ENCODE measurements around the gene TLR5. TPM values are rescaled to one million over a fixed set of nuclear protein-coding genes. Genes with fewer than 3 reads are reported as not detected.

TLR5 gene
- polyA plus RNA-seq, 1 of the 3 experiments (the other 2 are of a cell fraction) = not detected

DNA sequence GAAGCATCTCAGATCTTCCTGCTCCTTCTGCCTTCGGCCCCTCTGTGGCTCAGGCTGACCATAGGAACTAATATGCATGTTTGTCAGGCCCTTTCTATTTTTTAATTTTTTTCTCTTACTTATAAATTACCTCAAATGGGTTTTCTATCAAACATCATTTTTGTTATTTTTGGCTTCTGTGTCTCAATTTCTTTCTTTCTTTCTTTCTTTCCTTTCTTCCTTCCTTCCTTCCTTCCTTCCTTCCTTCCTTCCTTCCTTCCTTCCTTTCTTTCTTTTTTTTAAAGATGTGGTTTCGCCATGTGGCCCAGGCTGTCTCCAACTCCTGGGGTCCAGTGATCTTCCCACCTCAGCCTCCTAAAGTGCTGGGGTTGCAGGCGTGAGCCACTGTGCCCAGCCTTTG is 36.2 kb upstream of the TLR5 start (continued):
- TF ChIP-seq FOXM1 (IDR thresholded peaks at IDR 0.05; ENCODE audit: low read depth) (no peak), SMC3 (IDR thresholded peaks at IDR 0.05; ENCODE audit: low read depth, low read length) (no peak), GATA2 (CRISPR knock-in tag; IDR thresholded peaks at IDR 0.05) (no peak), SIN3A (IDR thresholded peaks at IDR 0.05; ENCODE audit: borderline replicate concordance, low read depth, low read length) (no peak), RCOR1 (IDR thresholded peaks at IDR 0.05; ENCODE audit: low read length) (no peak)

DNA sequence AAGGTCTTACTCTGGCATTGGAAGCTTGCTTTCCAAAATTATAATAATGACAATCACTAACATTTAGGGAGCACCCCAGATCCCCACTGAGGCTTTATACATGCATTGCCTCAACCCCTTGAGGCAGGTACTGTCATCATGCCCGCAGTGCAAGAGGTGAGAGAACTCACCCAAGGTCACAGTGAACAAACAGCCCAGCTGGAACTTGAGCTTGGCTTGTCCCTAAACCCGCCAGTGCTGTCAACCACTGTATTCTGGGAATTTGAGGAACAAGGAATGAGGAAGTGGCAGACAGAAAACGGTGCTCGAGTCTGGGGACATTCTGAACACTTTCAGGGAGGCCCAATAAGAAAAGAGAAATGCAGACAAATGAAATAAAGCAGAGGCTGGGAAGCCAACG is 34.6 kb upstream of the TLR5 start:
- Histone ChIP-seq H4K20me1 (ENCODE audit: insufficient read depth) (no peaks in the 10 kb centered on the region), H3K27me3 (ENCODE audit: insufficient read depth) (peaks cover 9% of the 10 kb centered on the region; the same call in 1 of the 2 replicates), H3K4me2 (no peak overlapping the region), H3K4me1 (ENCODE audit: control insufficient read depth in 1 of 2, insufficient read depth in 2 of 2, low read depth in 1 of 2, low read length in 1 of 2) (no peaks in the 10 kb centered on the region), H3K9me3 (no peaks in the 10 kb centered on the region), H3F3A (replicated peaks; ENCODE audit: insufficient read depth) (no peaks in the 10 kb centered on the region), H3K9ac (no peak overlapping the region), H3K4me3 (ENCODE audit: low read depth in 2 of 2, low read length in 1 of 2) (no peak overlapping the region), H3K36me3 (replicated peaks in 1 of 2; ENCODE audit: control insufficient read depth in 1 of 2, insufficient read depth in 2 of 2, low read length in 1 of 2) (no peaks in the 10 kb centered on the region), H3K79me2 (ENCODE audit: insufficient read depth) (no peaks in the 10 kb centered on the region), H3K9me2 (no peaks in the 10 kb centered on the region), H3K27ac (ENCODE audit: low read depth in 2 of 2, low read length in 1 of 2) (no peak overlapping the region), H2AFZ (ENCODE audit: low read depth) (no peak overlapping the region)
- ChIA-PET POLR2A (no interaction called here), CTCF (no interaction called here)
- 13% methylated on average over 5 of the region's 5 CpGs for WGBS (ENCODE audit: low lambda C conversion rate)
- no peak for DNase-seq
- TF ChIP-seq, protein P1, sequence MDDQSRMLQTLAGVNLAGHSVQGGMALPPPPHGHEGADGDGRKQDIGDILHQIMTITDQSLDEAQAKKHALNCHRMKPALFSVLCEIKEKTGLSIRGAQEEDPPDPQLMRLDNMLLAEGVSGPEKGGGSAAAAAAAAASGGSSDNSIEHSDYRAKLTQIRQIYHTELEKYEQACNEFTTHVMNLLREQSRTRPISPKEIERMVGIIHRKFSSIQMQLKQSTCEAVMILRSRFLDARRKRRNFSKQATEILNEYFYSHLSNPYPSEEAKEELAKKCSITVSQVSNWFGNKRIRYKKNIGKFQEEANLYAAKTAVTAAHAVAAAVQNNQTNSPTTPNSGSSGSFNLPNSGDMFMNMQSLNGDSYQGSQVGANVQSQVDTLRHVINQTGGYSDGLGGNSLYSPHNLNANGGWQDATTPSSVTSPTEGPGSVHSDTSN (IDR thresholded peaks at IDR 0.05) = no peak
- TF ChIP-seq, protein P2, sequence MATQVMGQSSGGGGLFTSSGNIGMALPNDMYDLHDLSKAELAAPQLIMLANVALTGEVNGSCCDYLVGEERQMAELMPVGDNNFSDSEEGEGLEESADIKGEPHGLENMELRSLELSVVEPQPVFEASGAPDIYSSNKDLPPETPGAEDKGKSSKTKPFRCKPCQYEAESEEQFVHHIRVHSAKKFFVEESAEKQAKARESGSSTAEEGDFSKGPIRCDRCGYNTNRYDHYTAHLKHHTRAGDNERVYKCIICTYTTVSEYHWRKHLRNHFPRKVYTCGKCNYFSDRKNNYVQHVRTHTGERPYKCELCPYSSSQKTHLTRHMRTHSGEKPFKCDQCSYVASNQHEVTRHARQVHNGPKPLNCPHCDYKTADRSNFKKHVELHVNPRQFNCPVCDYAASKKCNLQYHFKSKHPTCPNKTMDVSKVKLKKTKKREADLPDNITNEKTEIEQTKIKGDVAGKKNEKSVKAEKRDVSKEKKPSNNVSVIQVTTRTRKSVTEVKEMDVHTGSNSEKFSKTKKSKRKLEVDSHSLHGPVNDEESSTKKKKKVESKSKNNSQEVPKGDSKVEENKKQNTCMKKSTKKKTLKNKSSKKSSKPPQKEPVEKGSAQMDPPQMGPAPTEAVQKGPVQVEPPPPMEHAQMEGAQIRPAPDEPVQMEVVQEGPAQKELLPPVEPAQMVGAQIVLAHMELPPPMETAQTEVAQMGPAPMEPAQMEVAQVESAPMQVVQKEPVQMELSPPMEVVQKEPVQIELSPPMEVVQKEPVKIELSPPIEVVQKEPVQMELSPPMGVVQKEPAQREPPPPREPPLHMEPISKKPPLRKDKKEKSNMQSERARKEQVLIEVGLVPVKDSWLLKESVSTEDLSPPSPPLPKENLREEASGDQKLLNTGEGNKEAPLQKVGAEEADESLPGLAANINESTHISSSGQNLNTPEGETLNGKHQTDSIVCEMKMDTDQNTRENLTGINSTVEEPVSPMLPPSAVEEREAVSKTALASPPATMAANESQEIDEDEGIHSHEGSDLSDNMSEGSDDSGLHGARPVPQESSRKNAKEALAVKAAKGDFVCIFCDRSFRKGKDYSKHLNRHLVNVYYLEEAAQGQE (IDR thresholded peaks at IDR 0.05; ENCODE audit: low read depth, low read length) = no peak
- TF ChIP-seq SIN3A (IDR thresholded peaks at IDR 0.05; ENCODE audit: borderline replicate concordance, low read depth, low read length) = no peak
- TF ChIP-seq POLR2AphosphoS5 (IDR thresholded peaks at IDR 0.05; ENCODE audit: low read depth, low read length) = no peak
- TF ChIP-seq TAF1 (IDR thresholded peaks at IDR 0.05; ENCODE audit: borderline replicate concordance, low read depth, low read length) = no peak
- TF ChIP-seq TCF12 (IDR thresholded peaks at IDR 0.05) = no peak
- no peak for TF ChIP-seq FOXJ3 (CRISPR knock-in tag; IDR thresholded peaks at IDR 0.05)
- TF ChIP-seq CHD2 (IDR thresholded peaks at IDR 0.05; ENCODE audit: low read length, partially characterized antibody) = no peak
- TF ChIP-seq, protein P3, sequence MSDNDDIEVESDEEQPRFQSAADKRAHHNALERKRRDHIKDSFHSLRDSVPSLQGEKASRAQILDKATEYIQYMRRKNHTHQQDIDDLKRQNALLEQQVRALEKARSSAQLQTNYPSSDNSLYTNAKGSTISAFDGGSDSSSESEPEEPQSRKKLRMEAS (IDR thresholded peaks at IDR 0.05; ENCODE audit: low read depth) = no peak
- TF ChIP-seq, protein P4, sequence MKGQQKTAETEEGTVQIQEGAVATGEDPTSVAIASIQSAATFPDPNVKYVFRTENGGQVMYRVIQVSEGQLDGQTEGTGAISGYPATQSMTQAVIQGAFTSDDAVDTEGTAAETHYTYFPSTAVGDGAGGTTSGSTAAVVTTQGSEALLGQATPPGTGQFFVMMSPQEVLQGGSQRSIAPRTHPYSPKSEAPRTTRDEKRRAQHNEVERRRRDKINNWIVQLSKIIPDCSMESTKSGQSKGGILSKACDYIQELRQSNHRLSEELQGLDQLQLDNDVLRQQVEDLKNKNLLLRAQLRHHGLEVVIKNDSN (IDR thresholded peaks at IDR 0.05; ENCODE audit: borderline replicate concordance, low read depth) = no peak
- TF ChIP-seq NFIC (IDR thresholded peaks at IDR 0.05; ENCODE audit: borderline replicate concordance) = no peak
- TF ChIP-seq RXRA (IDR thresholded peaks at IDR 0.05; ENCODE audit: borderline replicate concordance, low read depth) = no peak
- TF ChIP-seq TEAD4 (IDR thresholded peaks at IDR 0.05; ENCODE audit: borderline replicate concordance, insufficient read depth) = no peak
- TF ChIP-seq EZH2phosphoT487 (IDR thresholded peaks at IDR 0.05; ENCODE audit: borderline replicate concordance, low read depth) = no peak
- TF ChIP-seq, protein P5, sequence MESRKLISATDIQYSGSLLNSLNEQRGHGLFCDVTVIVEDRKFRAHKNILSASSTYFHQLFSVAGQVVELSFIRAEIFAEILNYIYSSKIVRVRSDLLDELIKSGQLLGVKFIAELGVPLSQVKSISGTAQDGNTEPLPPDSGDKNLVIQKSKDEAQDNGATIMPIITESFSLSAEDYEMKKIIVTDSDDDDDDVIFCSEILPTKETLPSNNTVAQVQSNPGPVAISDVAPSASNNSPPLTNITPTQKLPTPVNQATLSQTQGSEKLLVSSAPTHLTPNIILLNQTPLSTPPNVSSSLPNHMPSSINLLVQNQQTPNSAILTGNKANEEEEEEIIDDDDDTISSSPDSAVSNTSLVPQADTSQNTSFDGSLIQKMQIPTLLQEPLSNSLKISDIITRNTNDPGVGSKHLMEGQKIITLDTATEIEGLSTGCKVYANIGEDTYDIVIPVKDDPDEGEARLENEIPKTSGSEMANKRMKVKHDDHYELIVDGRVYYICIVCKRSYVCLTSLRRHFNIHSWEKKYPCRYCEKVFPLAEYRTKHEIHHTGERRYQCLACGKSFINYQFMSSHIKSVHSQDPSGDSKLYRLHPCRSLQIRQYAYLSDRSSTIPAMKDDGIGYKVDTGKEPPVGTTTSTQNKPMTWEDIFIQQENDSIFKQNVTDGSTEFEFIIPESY (IDR thresholded peaks at IDR 0.05; ENCODE audit: borderline replicate concordance, low read depth) = no peak
- no peak for TF ChIP-seq FOXM1 (IDR thresholded peaks at IDR 0.05; ENCODE audit: low read depth)
- TF ChIP-seq, protein P6, sequence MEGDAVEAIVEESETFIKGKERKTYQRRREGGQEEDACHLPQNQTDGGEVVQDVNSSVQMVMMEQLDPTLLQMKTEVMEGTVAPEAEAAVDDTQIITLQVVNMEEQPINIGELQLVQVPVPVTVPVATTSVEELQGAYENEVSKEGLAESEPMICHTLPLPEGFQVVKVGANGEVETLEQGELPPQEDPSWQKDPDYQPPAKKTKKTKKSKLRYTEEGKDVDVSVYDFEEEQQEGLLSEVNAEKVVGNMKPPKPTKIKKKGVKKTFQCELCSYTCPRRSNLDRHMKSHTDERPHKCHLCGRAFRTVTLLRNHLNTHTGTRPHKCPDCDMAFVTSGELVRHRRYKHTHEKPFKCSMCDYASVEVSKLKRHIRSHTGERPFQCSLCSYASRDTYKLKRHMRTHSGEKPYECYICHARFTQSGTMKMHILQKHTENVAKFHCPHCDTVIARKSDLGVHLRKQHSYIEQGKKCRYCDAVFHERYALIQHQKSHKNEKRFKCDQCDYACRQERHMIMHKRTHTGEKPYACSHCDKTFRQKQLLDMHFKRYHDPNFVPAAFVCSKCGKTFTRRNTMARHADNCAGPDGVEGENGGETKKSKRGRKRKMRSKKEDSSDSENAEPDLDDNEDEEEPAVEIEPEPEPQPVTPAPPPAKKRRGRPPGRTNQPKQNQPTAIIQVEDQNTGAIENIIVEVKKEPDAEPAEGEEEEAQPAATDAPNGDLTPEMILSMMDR (IDR thresholded peaks at IDR 0.05) = no peak
- no peak for TF ChIP-seq ELF1 (IDR thresholded peaks at IDR 0.05)
- no peak for TF ChIP-seq RFX5 (IDR thresholded peaks at IDR 0.05; ENCODE audit: low read length)
